ENCODE measurements around the gene ATG2A. TPM values are rescaled to one million over a fixed set of nuclear protein-coding genes. Genes with fewer than 3 reads are reported as not detected.

The ATG2A gene
- total RNA-seq, 1 experiment from 2014 or later, result 24.7 TPM

DNA sequence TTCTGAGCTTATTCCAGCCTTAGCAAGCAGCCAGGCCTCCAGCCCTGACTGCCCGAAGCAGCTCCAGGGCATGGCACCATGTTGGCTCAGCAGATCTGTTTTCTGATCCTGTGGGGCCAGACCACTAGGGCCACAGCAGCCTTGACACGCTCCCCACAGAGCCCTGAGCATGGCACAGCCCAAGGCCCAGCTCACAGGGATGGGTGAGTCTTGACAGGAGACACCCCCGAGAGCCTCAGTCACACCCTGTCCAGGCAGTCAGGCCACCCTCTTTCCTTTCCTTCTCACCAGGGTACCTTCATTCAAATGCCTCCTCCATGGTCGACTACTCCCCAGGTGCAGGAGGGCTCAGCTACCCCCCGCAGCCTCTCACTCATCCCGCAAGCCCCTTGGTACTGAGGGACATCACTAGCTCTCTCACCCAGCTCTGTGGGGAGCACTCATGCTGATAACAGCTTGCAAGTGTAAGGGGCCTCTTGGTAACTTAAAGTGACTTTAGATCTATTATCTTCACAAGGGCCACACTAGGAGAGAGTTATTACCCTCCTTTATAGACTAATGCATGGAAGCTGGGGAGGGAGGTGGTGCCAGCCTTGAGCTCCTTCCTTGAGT is 68.7 kb downstream of the ATG2A start:
- Histone ChIP-seq H3K27me3 (ENCODE audit: insufficient read depth, low read length) (no peaks in the 10 kb centered on the region), H3K9me2 (ENCODE audit: insufficient read depth) (no peaks in the 10 kb centered on the region), H3K36me3 (ENCODE audit: control insufficient read depth in 1 of 2, insufficient read depth in 2 of 2, low read length in 2 of 2) (peaks cover 0 to 9% of the 10 kb centered on the region in 2 experiments; a peak in 1 of 4 replicates), H3K4me2 (ENCODE audit: low read length) (peak overlapping the region; percentile 25), H3K79me2 (ENCODE audit: insufficient read depth, low read length) (peaks cover 12% of the 10 kb centered on the region), H3K9me3 (ENCODE audit: control insufficient read depth in 1 of 2, insufficient read depth in 1 of 2, low read depth in 1 of 2, low read length in 2 of 2) (no peaks in the 10 kb centered on the region), H3K4me3 (replicated peaks in 1 of 2; ENCODE audit: low read depth in 1 of 2, low read length in 2 of 2) (no peak overlapping the region), H3K27ac (ENCODE audit: low read depth, low read length) (peak overlapping the region; percentile 61), H4K20me1 (ENCODE audit: insufficient read depth) (no peaks in the 10 kb centered on the region), H3K4me1 (ENCODE audit: control insufficient read depth in 1 of 2, insufficient read depth in 2 of 2, low read length in 2 of 2) (peaks cover 69 to 92% of the 10 kb centered on the region in 2 experiments), H2AFZ (ENCODE audit: low read depth, low read length, poor library complexity, severe bottlenecking) (no peak overlapping the region), H3K9ac (ENCODE audit: low read length) (0 out of 2 replicates have a peak overlapping the region, but pooled peaks have one; percentile 16)
- POLR2A ChIA-PET, result interaction anchor here (0.7 to 6.0 kb wide), 8 partner anchors 9 to 287 kb away, joined by 3 to 36 read pairs (median 4); partner anchors contain the start of genes EHD1 and SF1
- intact Hi-C loops (cut with micrococcal nuclease), result loop anchor here (5.0 to 10.0 kb wide), 4 partner anchors 149 to 406 kb away; partner anchors contain the start of genes BATF2, CAPN1 and SNX15
- no TSS peak for BruUV-seq (replicated peaks)
- no peak for TF ChIP-seq FOSL1 (IDR thresholded peaks at IDR 0.05; ENCODE audit: low read depth)
- TF ChIP-seq RAD21 (IDR thresholded peaks at IDR 0.05; ENCODE audit: low read depth), result no peak
- no peak for TF ChIP-seq CEBPB (IDR thresholded peaks at IDR 0.05; ENCODE audit: low read depth)
- TF ChIP-seq CBX3 (IDR thresholded peaks at IDR 0.05; ENCODE audit: low read depth), result no peak
- TF ChIP-seq TCF7L2 (IDR thresholded peaks at IDR 0.05; ENCODE audit: borderline replicate concordance, extremely low read depth, insufficient read depth, insufficient read length), result no peak
- TF ChIP-seq, protein P1, sequence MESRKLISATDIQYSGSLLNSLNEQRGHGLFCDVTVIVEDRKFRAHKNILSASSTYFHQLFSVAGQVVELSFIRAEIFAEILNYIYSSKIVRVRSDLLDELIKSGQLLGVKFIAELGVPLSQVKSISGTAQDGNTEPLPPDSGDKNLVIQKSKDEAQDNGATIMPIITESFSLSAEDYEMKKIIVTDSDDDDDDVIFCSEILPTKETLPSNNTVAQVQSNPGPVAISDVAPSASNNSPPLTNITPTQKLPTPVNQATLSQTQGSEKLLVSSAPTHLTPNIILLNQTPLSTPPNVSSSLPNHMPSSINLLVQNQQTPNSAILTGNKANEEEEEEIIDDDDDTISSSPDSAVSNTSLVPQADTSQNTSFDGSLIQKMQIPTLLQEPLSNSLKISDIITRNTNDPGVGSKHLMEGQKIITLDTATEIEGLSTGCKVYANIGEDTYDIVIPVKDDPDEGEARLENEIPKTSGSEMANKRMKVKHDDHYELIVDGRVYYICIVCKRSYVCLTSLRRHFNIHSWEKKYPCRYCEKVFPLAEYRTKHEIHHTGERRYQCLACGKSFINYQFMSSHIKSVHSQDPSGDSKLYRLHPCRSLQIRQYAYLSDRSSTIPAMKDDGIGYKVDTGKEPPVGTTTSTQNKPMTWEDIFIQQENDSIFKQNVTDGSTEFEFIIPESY (IDR thresholded peaks at IDR 0.05; ENCODE audit: extremely low read depth, insufficient replicate concordance, low read length), result no peak
- no peak for TF ChIP-seq SP1 (IDR thresholded peaks at IDR 0.05; ENCODE audit: low read depth)
- no peak for TF ChIP-seq POLR2A (IDR thresholded peaks at IDR 0.05; ENCODE audit: borderline replicate concordance, extremely low read depth, insufficient read depth, insufficient read length)
- TF ChIP-seq JUND (IDR thresholded peaks at IDR 0.05), result no peak
- TF ChIP-seq SRF (IDR thresholded peaks at IDR 0.05; ENCODE audit: low read depth), result no peak
- no peak for TF ChIP-seq ZFX (IDR thresholded peaks at IDR 0.05)
- no peak for TF ChIP-seq EZH2 (IDR thresholded peaks at IDR 0.05)
- CTCF ChIA-PET, result interaction anchor here (0.7 to 7.3 kb wide), 22 partner anchors 8 to 334 kb away, joined by 3 to 112 read pairs (median 4); partner anchors contain the start of genes ARL2, BATF2, CAPN1 and FAU
- DNase-seq (ENCODE audit: low read depth, low spot score) (no peak), ATAC-seq (no peak)
- RAD21 ChIA-PET (ENCODE audit: low non-redundant PET in 1 of 2, low total read pairs in 2 of 2, uncharacterized antibody in 2 of 2, unreplicated experiment in 2 of 2), result interaction anchor here (0.6 to 1.4 kb wide), 5 partner anchors 9 to 148 kb away, joined by 3 to 5 read pairs (median 3); partner anchors contain the start of gene BATF2 (in 1 of the 2)

All from HCT116 (cell line).